ENCODE data around the gene ECM1.

The ECM1 gene

DNA sequence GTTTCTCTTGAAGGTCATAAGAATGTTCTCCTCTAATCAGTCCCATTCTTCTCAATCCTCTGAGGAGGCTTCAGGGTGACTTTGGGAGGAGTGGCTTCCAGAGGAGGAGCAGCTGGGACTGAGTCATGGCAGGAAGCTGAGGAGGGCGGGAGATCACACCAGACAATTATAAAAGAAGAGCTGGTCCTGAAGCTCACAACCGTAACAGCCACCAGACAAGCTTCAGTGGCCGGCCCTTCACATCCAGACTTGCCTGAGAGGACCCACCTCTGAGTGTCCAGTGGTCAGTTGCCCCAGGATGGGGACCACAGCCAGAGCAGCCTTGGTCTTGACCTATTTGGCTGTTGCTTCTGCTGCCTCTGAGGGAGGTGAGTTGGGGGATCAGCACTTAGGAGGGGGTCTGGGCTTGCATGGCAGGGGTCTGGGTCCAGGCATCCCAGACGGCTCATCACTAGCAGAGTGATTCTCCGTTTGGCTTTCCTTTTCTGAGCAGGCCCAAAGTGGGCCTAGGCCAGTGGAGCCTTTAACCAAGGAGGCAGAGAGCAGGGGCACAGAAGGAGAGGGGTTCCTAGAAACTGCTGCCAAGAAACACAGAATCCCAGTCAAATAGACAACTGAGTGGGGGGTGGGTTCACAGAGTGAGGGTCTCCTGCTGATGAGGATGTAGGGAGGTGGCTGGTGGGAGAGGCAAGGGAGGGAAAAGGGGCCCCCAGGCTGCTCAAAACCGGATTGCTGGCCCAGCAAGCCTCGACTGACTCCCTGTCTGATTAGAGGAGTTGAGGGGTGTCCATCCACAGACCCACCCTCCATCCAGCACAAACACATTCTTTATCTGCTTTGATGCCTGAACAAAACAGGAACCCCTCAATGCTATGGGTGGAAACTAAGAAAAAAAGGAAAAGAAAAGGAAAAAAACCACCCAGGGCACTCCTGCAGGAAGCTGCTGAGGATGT, at the start of gene ECM1:
Gene ECM1, plus strand, starts transcription at position 198 of the 953 bp plus-strand sequence. Its CDS starts 101 bp downstream, at position 299.
- DNase-seq = no peak

- peak; percentile 62 for DNase-seq
These were observed 43.5 kb upstream of the ECM1 start for GRCh38 chr1:150464422-150464826.

DNA sequence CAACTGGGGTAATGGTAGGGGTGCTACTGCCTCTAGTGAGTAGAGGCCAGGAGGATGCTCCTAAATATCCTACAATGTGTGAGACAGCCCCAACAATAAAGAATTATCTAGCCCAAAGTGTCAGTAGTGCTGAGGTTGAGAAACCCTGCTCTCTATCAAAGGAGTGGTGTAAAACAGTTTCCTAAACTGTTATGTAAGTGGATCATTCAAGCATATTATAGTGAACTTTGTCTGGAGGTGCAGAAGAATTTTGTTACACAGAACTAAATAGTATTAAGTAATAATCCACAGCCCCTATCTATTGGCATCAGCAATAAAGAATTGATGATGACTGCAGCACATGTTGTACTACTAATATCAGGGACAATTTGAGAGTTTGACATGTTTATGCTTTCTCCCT, 40.9 kb upstream of the ECM1 start:
- DNase-seq = no peak

GRCh38 chr1:150469291-150469690, 38.6 kb upstream of the ECM1 start:
- no peak for DNase-seq

- DNase-seq = no peak
These were observed 35.2 kb upstream of the ECM1 start for GRCh38 chr1:150472601-150473200.

DNA sequence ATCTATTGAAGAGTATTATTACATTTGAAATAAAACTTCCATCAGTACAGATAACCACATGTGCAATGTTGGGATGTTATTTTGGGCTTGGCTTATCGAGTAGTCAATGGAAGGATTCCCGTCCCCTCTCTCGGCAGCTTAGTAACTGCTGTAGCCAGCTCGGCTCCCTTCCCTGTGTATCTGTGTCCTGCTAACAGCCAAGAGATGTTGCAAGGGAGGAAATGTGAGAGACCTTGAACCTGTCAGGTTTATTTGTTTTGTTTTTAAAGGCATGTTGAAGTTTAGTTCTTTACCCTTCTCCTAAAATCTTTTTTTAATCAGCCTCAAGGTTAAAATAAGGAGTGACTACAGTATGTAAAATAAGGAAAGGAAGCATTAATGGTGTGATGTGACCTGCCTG, 34.2 kb upstream of the ECM1 start:
- no peak for DNase-seq

- DNase-seq = no peak
These were observed 33.0 kb upstream of the ECM1 start for GRCh38 chr1:150474869-150475268.

GRCh38 chr1:150476754-150477153, 31.2 kb upstream of the ECM1 start:
- DNase-seq = no peak

GRCh38 chr1:150477320-150477719, 30.6 kb upstream of the ECM1 start:
- no peak for DNase-seq

DNA sequence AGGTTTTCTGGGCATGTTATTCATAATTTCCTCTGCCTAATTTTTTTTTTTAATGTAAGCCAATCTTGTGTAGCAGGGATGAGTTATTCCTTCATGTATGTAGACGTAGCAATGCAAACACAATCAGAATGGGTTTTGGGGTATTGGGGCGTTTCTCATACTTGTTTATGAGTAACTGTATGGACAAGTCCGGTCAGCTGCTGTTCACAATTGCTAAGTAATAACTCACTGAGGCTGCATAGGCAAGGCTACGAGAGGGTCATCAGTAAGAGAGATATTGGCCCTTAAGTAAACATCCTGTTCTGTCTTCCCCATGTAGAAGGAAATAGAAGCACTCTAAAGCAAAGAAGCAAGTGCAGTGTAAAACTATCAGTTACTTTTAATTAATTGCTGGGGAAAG, 30.2 kb upstream of the ECM1 start:
- no peak for DNase-seq

GRCh38 chr1:150479370-150479769, 28.5 kb upstream of the ECM1 start:
- DNase-seq = no peak

DNA sequence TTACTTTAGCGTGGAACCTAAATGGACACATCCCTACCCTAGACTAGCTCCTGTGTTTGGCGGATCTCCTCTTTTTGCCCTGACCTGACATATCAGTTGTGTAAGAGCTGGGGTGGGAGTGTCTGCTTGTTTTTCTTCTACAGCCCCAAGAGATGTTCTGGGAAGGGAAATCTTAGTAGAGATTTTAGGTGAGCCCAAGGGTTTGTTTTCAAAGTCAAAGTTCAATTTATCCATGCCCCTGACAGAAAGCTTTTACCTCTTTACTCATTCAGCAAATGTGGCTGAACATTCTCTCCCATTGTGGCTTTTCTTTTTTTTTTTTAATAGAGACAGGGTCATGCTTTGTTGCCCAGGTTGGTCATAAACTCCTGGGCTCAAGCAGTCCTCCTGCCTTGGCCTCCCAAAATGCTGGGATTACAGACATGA, 28.0 kb upstream of the ECM1 start:
- DNase-seq = no peak

GRCh38 chr1:150484431-150484830, 23.5 kb upstream of the ECM1 start:
- DNase-seq = no peak

GRCh38 chr1:150484861-150485260, 23.0 kb upstream of the ECM1 start:
- no peak for DNase-seq

DNA sequence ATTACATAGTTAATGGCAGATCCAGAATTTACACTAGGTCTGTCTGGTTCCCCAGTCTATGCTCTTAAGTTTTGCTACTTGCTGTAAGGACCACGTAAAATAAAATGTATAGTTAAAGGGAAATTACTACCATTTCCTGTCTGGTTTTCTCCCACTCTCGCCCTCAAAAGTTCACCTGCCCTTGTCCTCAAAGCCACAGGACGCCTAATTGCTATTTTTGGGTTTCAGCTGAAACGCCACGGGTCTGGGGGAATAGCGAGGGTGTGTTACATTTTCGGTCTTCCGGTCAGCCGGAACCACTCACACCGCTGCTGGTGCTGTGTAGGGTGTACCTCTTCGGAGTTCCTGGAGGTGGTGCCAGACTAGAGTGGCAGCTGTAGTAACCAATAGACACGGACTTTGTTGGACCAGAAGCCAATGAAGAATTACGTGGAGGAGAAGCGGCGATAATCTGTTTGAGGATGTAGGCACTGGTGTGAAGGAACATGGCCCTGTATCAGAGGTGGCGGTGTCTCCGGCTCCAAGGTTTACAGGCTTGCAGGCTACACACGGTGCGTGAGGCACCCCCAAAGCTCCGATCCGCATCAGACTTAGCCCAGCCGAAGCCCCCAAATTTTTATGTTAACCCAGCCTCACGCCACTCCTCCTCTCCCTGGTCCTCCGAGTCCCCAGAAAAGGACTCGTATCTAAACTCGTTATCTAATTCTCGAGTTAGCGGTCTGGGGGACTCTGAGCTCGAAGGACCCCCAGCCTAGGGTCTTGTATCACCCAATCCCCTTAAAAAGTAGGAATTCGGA, 20.7 kb upstream of the ECM1 start, which contains the start of gene TARS2:
Gene TARS2, plus strand, starts transcription at position 454 of the 797 bp plus-strand sequence. Its CDS starts 32 bp downstream, at position 486.
- DNase-seq = peak; percentile 88

GRCh38 chr1:150487763-150488115, 20.2 kb upstream of the ECM1 start:
- no peak for DNase-seq

GRCh38 chr1:150493175-150493574, 14.7 kb upstream of the ECM1 start:
- DNase-seq = no peak

DNA sequence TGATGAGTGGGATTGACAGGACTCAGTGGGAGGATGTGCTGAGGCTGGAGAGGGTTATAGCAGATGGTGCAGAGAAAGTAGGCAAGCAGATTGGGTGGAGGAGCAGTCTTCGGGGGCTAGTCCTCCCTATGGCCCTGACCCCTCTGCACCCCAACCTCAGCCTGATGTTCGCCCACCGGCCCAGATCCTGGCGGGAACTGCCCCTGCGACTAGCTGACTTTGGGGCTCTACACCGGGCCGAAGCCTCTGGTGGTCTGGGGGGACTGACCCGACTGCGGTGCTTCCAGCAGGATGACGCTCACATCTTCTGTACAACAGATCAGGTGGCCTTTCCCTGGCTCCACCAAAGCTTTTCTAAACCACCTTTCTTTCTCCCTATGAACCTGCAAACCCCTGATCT, 9.6 kb upstream of the ECM1 start:
- no peak for DNase-seq

DNA sequence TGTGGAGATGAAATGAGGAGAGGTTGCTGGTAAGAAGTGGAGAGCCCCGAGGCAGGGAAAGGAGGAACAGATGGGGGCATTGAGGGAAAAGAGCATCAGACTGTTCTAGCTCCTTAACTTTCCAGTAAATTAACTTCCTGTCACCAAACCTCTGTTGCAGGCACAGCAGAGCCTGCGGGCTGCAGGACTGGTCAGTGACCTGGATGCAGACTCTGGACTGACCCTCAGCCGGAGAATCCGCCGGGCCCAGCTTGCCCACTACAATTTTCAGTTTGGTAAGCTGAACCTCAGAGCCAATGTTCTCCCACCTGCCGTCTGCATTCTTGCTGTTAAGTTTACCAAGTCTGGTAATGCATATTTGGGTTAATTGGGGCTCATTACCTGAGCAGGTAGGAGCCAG, 2.5 kb upstream of the ECM1 start:
- no peak for DNase-seq

DNA sequence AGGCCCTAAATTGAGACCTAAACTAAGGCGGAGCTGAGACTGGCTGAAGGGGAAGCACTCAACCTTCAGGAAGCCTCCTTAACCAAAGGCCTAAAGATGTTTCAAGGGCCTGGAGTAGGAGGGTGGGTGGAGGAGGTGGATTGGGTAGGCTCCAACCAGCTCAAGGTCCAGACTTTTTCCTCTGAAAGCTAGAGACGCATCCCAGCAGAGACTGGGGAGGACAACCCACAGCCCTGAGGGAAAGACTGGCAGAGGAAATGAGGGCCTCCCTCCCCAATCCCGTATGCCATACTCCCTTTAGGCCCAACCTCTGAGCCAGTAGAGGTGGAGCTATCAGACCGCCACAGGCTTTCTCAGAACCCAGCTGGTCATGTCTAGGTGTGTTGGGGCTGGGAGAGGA, 1.1 kb downstream of the ECM1 start:
- no peak for DNase-seq

DNA sequence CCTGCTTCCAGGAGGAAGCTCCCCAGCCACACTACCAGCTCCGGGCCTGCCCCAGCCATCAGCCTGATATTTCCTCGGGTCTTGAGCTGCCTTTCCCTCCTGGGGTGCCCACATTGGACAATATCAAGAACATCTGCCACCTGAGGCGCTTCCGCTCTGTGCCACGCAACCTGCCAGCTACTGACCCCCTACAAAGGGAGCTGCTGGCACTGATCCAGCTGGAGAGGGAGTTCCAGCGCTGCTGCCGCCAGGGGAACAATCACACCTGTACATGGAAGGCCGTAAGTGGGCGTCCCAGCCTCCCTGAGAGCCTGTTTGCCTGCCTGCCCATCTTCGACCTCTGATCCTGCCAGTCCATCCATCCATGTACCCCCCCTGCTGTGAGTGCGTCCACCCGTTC, 3.6 kb downstream of the ECM1 start:
- no peak for DNase-seq

- DNase-seq = no peak
These were observed 4.2 kb downstream of the ECM1 start for GRCh38 chr1:150511985-150512660.

DNA sequence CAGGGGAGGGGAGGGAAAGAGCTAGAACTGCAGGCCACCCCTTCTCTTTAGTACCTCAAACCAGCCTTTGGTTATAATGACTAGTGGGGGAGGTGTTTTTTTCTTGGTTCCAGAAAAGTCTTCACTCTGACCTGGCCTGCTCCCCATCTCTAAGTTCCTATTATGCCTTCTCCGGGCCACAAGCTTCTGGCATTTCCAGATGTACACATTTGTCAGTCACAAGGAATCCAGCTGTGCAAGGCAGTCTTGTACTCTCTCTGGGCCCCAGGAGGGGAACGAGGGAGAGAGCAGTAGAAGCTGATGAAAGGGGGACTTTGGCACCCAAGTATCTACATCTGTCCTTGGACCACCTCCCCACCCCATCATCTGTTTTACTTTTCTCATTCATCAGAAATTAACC, 4.9 kb downstream of the ECM1 start:
- no peak for DNase-seq

Data from stimulated activated CD4-positive, alpha-beta T cell treated with anti-CD3 and anti-CD28 coated beads, Interleukin-12 subunit alpha, Interleukin-12 subunit beta, amount 100 ng/mL, for 4 hours (primary cell).